Iris pigment epithelial cell (primary cell): ENCODE measurements around the gene PHLPP1.
"Not testable (repeated sequence)": the region's sequence is repeated elsewhere in the genome, so short reads cannot be mapped to it uniquely, and the experiment has no call there.

Source experiments
- DNase-seq: peaks from one replicate; pipeline ENCODE4 v3.0.0-alpha.2; 2011; ENCODE audit warnings: low read depth

The PHLPP1 gene

GRCh38 chr18:62715436-62715758 lies at the start of gene PHLPP1:
Gene PHLPP1 (plus strand): TSS chr18:62715541. CDS start chr18:62715684, 143 bp downstream.
- no peak for DNase-seq

- no peak for DNase-seq
These were observed 46.1 kb upstream of the PHLPP1 start for GRCh38 chr18:62669225-62669624.

DNA sequence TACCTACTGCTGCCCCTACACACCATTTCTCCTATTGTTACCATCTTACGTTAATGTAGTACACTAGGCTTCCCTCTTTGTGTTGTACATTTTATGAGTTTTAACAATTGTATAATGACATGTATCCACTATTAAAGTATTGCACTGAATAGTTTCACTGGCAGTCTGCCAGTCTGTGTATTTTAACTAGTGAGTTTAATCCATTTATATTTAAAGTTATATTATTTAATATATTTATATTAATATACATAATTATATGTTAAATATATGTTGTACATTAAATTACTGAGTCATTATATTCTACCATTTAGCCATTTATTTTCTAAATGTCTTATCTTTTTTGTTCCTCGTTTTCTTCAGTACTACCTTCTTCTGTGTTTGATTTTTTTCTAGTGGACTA lies 44.8 kb upstream of the PHLPP1 start:
- DNase-seq = no peak

- no peak for DNase-seq
These were observed 42.7 kb upstream of the PHLPP1 start for GRCh38 chr18:62672600-62672999.

DNA sequence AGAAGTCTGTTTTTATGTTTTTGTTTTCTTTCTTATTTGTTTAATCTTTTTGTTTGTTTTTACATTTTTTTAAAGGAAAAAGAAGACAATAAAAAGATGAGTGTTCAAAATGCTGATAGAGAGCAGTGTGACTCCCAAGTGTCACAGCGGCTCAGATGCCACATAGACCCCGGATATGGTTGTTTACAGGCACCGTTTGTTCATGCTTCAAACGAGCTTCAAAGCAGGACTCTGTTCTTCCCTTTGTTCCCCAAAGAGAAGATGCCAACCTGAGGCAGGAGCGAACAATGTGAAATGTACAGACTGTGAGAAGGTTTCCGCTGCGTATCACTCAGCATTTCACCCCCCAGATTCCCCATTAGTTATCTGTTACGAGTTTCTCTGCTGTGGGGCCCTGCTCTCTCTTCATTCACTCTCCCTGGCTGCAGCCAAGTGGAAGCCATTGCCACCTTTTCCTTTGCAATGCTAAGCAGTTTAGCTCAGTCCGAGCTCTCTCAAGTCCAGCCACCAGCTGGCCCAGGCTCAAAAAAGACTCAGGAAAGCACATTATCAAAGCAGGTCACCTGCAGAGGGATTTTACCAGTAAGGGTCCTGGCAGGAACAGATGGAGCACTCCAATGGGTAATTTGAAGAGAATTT lies 36.4 kb upstream of the PHLPP1 start:
- DNase-seq = no peak

GRCh38 chr18:62682371-62682770 lies 33.0 kb upstream of the PHLPP1 start:
- no peak for DNase-seq

DNA sequence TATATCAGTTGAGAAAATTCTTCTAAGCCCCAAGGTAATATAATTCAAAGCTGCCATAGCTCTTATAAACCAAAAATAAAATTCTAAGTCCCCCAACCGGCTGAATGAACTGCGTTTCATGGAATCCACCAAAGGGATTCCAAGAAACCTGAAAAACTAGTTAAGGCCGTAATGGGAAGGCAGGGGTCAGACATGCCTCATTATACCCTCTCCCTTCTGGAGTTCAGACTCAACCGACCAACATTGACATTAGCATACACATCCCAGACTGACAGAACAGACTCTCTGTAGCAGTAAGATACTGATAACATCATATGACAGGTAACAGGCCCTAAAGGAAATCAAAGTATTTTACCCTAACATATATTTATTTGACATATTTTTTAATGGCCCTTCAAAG lies 31.4 kb upstream of the PHLPP1 start:
- DNase-seq = no peak

DNA sequence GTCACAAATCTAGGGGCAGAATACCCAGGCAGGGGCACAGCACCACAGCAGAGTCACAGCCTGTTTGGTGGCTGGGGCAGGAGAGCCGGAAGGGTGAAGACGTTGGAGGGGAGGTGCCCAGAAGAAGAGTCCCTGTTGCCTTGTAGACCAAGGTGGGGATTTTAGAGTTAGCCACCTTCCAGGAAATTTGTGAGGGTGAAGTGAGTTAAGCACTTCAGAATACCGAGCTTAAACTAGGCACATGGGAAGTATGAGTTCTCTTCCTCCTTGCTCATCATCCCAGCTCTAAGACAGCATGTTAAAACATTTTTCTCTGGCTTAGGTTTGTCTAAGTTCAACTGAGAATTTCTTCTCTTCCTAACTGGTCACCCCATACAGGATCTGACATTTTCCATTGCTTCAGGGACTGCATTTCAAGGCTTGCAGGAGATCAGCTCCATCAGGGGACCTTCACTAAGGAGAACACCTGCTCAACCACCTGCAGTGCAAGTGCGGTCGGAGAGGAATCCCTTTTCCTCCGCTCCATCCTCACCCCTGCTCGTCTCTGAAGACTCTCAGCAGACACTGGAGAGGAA lies 26.5 kb upstream of the PHLPP1 start:
- no peak for DNase-seq

DNA sequence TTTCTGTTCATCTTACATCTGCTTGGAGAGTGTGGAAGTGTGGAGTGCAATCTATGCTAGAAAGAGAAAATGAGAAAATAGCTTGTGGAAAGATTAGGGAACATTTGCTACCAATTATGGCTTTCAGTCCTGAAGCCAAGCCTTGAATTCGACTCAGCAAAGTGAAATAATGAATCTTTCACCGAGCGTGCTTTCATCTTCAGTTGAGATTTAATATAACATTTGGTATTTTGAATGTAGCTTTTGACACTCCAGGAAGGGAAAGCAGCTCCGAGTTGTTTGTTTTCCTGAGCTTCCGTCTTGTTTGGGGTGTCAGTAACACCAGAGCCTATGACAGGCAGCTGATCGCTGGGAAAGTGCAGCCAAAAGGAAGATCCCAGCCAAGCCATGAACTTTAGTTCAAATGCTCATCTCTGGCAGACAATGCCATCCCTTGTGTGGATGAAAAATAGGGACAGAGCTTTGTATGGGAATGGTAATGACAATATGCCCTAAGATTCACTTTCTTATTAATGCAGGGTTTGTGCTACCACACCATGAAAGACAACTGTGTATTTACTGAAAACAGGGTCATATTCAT lies 25.0 kb upstream of the PHLPP1 start:
- no peak for DNase-seq

DNA sequence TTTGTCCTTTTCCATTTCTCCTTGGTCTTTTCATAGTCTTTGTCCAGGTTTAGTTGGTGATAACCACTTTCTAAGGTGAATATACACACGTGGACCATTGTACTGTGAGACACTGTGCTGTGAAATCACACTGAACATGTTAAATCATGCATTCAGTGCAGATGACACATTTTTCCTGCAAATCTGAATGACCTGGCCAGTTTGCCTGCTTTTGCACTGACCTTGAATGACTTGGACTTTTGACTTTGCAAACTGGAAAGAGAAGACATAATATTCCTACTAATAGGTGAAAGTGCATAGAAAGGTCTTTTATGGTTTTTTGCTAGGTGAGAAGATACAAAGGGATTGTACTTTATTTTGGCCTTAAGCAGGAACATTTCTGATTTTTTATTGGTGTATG lies 21.7 kb upstream of the PHLPP1 start:
- no peak for DNase-seq

GRCh38 chr18:62697636-62698035 lies 17.7 kb upstream of the PHLPP1 start:
- DNase-seq = no peak

DNA sequence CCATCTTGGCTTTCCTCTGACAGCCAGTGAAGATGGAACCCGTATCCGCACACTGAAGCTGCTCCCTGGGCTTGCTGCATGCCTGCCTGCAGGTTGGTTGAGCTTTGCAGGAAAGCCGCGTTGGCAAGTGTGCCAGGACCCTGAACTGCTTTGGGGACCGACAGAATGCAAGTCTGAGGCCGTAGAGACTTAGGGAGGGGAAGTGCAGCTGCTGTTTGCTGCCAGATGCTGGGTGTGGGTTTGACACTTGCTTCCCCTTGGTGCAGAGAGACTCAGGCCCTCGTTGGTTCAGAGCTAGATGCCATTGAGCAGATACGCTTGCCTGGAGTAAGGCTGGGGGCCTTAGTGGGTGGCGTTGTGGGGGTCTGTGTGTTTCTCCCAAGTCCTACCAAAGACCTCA lies 13.1 kb upstream of the PHLPP1 start:
- no peak for DNase-seq

DNA sequence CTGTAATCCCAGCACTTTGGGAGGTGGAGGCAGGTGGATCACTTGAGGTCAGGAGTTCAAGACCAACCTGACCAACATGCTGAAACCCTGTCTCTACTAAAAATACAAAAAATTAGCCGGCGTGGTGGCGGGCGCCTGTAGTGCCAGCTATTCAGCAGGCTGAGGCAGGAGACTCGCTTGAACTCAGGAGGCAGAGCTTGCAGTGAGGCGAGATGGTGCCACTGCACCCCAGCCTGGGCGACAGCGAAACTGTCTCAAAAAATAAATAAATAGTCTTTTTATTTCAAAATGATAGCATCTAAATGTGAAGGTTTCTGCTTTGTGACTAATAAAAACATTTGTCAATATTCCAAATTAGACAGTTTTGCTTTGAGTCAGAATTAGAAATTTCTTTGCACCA lies 8.5 kb upstream of the PHLPP1 start:
- DNase-seq = not testable (repeated sequence)

DNA sequence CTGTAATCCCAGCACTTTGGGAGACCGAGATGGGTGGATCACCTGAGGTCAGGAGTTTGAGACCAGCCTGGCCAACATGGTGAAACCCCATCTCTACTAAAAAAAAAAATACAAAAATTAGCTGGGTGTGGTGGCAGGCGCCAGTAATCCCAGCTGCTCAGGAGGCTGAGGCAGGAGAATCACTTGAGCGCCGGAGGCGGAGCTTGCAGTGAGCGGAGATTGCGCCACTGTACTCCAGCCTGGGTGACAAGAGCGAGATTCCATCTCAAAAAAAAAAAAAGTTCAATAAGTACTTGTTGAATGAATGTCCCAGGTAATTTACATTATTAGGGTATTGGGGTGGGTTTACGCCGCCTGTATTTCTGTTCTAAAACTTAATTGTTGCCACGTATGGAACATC lies 5.4 kb upstream of the PHLPP1 start:
- not testable (repeated sequence) for DNase-seq

DNA sequence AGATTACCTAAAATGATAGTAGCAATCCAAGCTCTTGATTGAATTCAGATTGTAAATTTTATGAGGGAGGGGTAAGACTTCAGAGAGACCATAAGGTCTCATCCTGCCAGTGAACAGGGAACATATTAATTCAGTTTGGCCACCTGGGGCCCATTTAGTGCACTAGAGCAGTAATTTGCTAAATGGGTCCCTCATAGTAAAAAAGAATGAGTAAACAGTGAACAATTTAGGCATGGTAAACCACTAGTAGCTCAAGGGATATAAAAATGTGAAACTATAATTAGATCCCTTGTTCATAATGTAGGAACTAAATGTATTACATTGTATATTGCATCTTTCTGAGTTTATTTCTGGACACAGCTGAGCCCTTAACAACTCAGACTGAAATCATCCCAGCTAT lies 4.9 kb upstream of the PHLPP1 start:
- no peak for DNase-seq

GRCh38 chr18:62711781-62712180 lies 3.6 kb upstream of the PHLPP1 start:
- DNase-seq = no peak

- DNase-seq = no peak
These were observed 1.6 kb upstream of the PHLPP1 start for GRCh38 chr18:62713651-62714247.

- DNase-seq = peak; percentile 100
These were observed 488 bp upstream of the PHLPP1 start for GRCh38 chr18:62714671-62715435.

GRCh38 chr18:62715759-62716615 lies 646 bp downstream of the PHLPP1 start:
- peak; percentile 79 for DNase-seq

GRCh38 chr18:62716619-62717168 lies 1.4 kb downstream of the PHLPP1 start:
- DNase-seq = peak; percentile 46

DNA sequence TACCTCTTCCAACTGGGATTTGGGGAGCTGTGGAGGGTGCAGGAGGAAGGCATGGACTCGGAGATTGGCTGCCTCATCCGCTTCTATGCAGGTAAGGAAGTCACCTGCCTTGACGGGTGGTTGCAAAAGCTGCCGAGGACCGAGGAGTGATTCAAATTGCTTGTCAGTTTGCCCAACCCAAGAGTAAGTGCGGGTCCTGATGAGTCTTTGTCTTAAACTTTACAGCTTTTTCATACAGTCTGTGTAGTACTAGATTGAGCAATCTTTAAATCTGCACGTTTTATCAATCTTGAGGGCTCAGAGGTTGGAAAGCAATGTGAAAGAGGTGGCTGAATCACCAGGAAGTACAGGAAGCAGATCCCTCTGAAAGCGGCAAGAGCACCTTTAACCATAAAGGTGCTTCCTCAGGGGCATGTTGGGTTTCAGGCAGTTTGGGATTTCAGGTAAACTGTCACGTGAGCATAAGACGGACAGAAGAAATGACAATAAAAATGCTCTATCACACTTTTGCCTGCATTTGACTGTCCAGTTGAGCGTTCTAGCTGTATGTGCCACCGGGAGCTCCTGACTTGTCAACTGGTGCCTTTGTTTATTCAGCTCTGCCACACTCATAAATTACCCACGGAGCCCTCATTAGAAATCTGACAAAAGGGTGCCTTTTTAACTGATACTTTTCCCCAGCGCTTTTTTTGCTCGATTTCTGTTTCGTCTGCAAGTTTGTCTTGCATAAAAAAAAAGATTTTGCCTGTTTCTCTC lies 2.0 kb downstream of the PHLPP1 start:
- peak; percentile 79 for DNase-seq
